Naive B cell (primary cell): ENCODE data around the gene KIF1B. TPM values are rescaled to one million over a fixed set of nuclear protein-coding genes. Genes with fewer than 3 reads are reported as not detected.

ENCODE experiments used
- ATAC-seq, 2 donors: fragments of 150-1000 bp; cut with Tn5 transposase; 2 replicates each; pipeline ENCODE4 v1.10.0; 2021; ENCODE audit warnings: low read depth in 2 of 2, mild to moderate bottlenecking in 2 of 2, moderate library complexity in 2 of 2
- DNase-seq: peaks from one replicate; pipeline ENCODE4 v3.0.0; 2022
- H3K27ac Mint-ChIP-seq, 6 donors: one replicate each; pipeline ENCODE4 v1.8.0; 2020 to 2022; ENCODE audit warnings: mild to moderate bottlenecking in 6 of 6, mixed read lengths in 6 of 6, moderate library complexity in 5 of 6, inconsistent platforms in 2 of 6
- H3K27me3 Mint-ChIP-seq, 3 donors: one replicate each; pipeline ENCODE4 v1.8.0; 2021 to 2022; ENCODE audit warnings: mixed read lengths in 3 of 3, mild to moderate bottlenecking in 1 of 3
- H3K36me3 Mint-ChIP-seq, 2 donors: one replicate each; pipeline ENCODE4 v1.8.0; 2020 to 2022; ENCODE audit warnings: mixed read lengths in 2 of 2, inconsistent platforms in 1 of 2, mild to moderate bottlenecking in 1 of 2
- H3K4me1 Mint-ChIP-seq, 3 donors: one replicate each; pipeline ENCODE4 v1.8.0; 2020 to 2022; ENCODE audit warnings: mixed read lengths in 3 of 3, inconsistent platforms in 1 of 3, mild to moderate bottlenecking in 1 of 3, moderate library complexity in 1 of 3
- H3K4me3 Mint-ChIP-seq, 8 donors: one replicate each; pipeline ENCODE4 v1.8.0; 2020 to 2022; ENCODE audit warnings: mild to moderate bottlenecking in 8 of 8, mixed read lengths in 8 of 8, moderate library complexity in 8 of 8, inconsistent platforms in 2 of 8
- H3K9me3 Mint-ChIP-seq, 7 donors: one replicate each; pipeline ENCODE4 v1.8.0; 2020 to 2022; ENCODE audit warnings: mixed read lengths in 7 of 7, mild to moderate bottlenecking in 5 of 7, inconsistent platforms in 2 of 7, moderate library complexity in 1 of 7
- polyA plus RNA-seq, 6 donors: library from polyadenylated mRNA; unstranded; fragments of 300-500 nt; fragmentation: Illumina TruSeq; gene quantifications; one replicate each; pipeline ENCODE4 v1.2.3, GENCODE V29; 2021; ENCODE audit warnings: low read depth in 6 of 6

KIF1B gene, protein sequence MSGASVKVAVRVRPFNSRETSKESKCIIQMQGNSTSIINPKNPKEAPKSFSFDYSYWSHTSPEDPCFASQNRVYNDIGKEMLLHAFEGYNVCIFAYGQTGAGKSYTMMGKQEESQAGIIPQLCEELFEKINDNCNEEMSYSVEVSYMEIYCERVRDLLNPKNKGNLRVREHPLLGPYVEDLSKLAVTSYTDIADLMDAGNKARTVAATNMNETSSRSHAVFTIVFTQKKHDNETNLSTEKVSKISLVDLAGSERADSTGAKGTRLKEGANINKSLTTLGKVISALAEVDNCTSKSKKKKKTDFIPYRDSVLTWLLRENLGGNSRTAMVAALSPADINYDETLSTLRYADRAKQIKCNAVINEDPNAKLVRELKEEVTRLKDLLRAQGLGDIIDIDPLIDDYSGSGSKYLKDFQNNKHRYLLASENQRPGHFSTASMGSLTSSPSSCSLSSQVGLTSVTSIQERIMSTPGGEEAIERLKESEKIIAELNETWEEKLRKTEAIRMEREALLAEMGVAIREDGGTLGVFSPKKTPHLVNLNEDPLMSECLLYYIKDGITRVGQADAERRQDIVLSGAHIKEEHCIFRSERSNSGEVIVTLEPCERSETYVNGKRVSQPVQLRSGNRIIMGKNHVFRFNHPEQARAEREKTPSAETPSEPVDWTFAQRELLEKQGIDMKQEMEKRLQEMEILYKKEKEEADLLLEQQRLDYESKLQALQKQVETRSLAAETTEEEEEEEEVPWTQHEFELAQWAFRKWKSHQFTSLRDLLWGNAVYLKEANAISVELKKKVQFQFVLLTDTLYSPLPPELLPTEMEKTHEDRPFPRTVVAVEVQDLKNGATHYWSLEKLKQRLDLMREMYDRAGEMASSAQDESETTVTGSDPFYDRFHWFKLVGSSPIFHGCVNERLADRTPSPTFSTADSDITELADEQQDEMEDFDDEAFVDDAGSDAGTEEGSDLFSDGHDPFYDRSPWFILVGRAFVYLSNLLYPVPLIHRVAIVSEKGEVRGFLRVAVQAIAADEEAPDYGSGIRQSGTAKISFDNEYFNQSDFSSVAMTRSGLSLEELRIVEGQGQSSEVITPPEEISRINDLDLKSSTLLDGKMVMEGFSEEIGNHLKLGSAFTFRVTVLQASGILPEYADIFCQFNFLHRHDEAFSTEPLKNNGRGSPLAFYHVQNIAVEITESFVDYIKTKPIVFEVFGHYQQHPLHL (N-terminal part only)
- 1 to 10 TPM in 4 of 6 donors, under 1 TPM in 2; 0.84 to 2.0 (median 1.4) TPM for polyA plus RNA-seq

- Mint-ChIP-seq H3K4me1 (peaks cover 17 to 29% (median 23%) of the 10 kb centered on the region in 3 donors), H3K36me3 (no peaks in the 10 kb centered on the region), H3K27ac (peak within 1 kb of the TSS; percentile 81 to 89 (median 85)), H3K4me3 (peak within 1 kb of the TSS; percentile 88 to 93 (median 92)), H3K9me3 (no peaks in the 10 kb centered on the region), H3K27me3 (peaks cover 0 to 15% (median 0%) of the 10 kb centered on the region in 3 donors)
- ATAC-seq (peak; percentile 98), DNase-seq (peak; percentile 98)
Observed at GRCh38 chr1:10209905-10210810, at the start of gene KIF1B. Gene KIF1B (plus strand): TSS chr1:10210570. CDS start chr1:10232329, 21,759 bp downstream.

GRCh38 chr1:10160907-10161490 lies 49.4 kb upstream of the KIF1B start:
- H3K27ac Mint-ChIP-seq: peak overlapping the region in 1 of 6 donors; percentile 6
- H3K36me3 Mint-ChIP-seq: peaks cover 19 to 21% of the 10 kb centered on the region in 2 donors
- H3K27me3 Mint-ChIP-seq: no peaks in the 10 kb centered on the region
- H3K4me3 Mint-ChIP-seq: no peak overlapping the region
- no peaks in the 10 kb centered on the region for H3K9me3 Mint-ChIP-seq
- DNase-seq (no peak), ATAC-seq (no peak)
- peaks cover 0 to 6% (median 0%) of the 10 kb centered on the region in 3 donors for H3K4me1 Mint-ChIP-seq

DNA sequence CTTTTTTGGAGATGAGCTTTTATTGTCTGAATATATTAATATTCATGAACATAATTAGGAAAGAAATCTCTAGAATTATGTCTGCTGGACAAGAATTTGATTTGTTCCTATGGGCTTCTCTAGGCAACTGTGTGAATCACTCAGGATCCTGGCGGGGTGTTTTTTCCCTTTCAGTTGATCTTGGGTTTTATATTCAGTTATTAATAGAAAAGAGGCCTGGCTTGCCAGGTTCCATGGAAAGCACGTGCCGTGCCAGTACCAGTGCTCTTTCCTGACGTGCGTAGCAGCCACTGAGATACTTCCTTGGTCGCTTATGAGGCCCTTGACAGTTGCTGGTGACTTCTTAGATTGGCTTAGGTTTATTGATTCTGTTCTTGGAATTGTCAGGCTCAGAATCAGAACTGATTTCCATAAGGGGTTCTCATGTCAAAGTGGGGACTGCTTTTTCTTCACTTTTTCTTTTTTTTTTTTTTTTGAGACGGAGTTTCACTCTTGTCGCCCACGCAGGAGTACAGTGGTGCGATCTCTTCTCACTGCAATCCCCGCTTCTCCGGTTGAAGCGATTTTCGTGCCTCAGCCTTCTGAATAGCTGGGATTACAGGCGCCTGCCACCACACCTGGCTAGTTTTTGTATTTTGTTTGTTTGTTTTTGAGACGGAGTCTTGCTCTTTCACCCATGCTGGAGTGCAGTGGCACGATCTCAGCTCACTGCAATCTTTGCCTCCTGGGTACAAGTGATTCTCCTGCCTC lies 48.7 kb upstream of the KIF1B start:
- H3K27me3 Mint-ChIP-seq: no peaks in the 10 kb centered on the region
- H3K9me3 Mint-ChIP-seq: no peaks in the 10 kb centered on the region
- DNase-seq: no peak
- no peak overlapping the region for H3K27ac Mint-ChIP-seq
- H3K36me3 Mint-ChIP-seq: peaks cover 19 to 22% of the 10 kb centered on the region in 2 donors
- ATAC-seq: no peak
- H3K4me3 Mint-ChIP-seq: no peak overlapping the region
- peaks cover 0 to 6% (median 0%) of the 10 kb centered on the region in 3 donors for H3K4me1 Mint-ChIP-seq

GRCh38 chr1:10168912-10169514 lies 41.4 kb upstream of the KIF1B start:
- Mint-ChIP-seq H3K4me1 (peaks cover 0 to 6% (median 0%) of the 10 kb centered on the region in 3 donors), H3K9me3 (no peaks in the 10 kb centered on the region), H3K27ac (peak overlapping the region in 1 of 6 donors; percentile 58), H3K4me3 (no peak overlapping the region), H3K36me3 (peaks cover 26% of the 10 kb centered on the region in 2 donors), H3K27me3 (no peaks in the 10 kb centered on the region)
- no peak for ATAC-seq
- DNase-seq: no peak

DNA sequence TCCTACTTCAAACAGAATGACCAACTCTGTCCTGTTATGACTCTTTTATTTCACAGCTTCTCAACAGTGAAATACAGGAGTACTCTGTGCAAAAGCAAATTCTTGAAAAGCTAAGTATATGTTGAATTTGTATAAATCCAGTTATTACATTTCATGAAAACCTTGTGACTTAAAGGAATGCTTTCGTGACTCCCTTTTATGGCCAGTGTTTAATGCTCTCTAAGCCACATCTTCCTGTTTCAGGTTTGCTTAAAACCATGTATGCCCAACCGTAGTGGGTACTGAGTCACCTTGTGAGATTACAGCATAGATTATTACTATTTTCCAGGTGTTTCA lies 40.2 kb upstream of the KIF1B start:
- ATAC-seq: no peak
- peaks cover 24 to 27% of the 10 kb centered on the region in 2 donors for H3K36me3 Mint-ChIP-seq
- H3K27ac Mint-ChIP-seq: no peak overlapping the region
- H3K9me3 Mint-ChIP-seq: peaks cover 0 to 7% (median 4%) of the 10 kb centered on the region in 7 donors
- H3K4me3 Mint-ChIP-seq: no peak overlapping the region
- H3K27me3 Mint-ChIP-seq: no peaks in the 10 kb centered on the region
- H3K4me1 Mint-ChIP-seq: peaks cover 0 to 6% (median 0%) of the 10 kb centered on the region in 3 donors
- DNase-seq: no peak

- DNase-seq (no peak), ATAC-seq (no peak)
- Mint-ChIP-seq H3K4me3 (no peak overlapping the region), H3K27me3 (no peaks in the 10 kb centered on the region), H3K9me3 (peaks cover 0 to 16% (median 8%) of the 10 kb centered on the region in 7 donors), H3K36me3 (peaks cover 24 to 29% of the 10 kb centered on the region in 2 donors), H3K27ac (no peak overlapping the region), H3K4me1 (no peaks in the 10 kb centered on the region)
Observed at GRCh38 chr1:10171105-10171767, 39.1 kb upstream of the KIF1B start.

DNA sequence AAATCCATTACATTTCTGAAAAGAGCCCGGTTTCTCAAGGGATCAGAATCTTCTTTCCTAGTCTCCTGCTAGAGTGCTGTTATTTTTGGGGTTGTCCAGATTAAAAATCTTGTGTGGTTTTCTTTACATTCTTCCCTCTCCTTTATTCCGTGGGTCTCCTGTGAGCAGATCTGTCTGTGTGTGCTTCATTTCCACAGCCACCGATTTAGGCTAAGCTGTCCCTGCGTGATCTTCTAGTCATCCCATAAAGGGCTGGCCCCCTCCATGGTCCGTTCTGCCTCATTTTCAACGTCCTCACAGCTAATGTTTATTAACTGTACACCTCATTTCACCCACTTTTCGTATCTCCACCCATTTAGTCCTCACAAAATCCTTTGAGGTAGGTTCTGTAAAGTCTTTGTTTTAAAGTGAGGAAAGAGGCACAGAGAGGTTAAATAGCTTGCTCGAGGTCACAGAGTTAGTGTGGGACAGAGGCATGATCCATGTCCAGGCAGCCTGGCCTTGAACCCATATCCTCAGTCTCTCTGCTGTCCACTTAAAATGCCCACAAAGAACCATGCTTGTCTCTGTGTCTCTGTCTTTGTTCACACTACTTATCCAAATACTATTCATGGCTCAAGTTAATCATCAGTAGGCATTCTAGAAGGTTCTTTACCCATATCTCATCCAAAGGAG lies 38.2 kb upstream of the KIF1B start:
- no peak overlapping the region for H3K4me3 Mint-ChIP-seq
- H3K36me3 Mint-ChIP-seq: peaks cover 28 to 32% of the 10 kb centered on the region in 2 donors
- ATAC-seq: no peak
- peaks cover 0 to 16% (median 8%) of the 10 kb centered on the region in 7 donors for H3K9me3 Mint-ChIP-seq
- no peak for DNase-seq
- no peaks in the 10 kb centered on the region for H3K4me1 Mint-ChIP-seq
- peak overlapping the region in 2 of 6 donors; percentile 3 for H3K27ac Mint-ChIP-seq
- H3K27me3 Mint-ChIP-seq: no peaks in the 10 kb centered on the region

- Mint-ChIP-seq H3K4me1 (no peaks in the 10 kb centered on the region), H3K36me3 (peaks cover 28 to 32% of the 10 kb centered on the region in 2 donors), H3K4me3 (no peak overlapping the region), H3K27ac (no peak overlapping the region), H3K27me3 (no peaks in the 10 kb centered on the region), H3K9me3 (peaks cover 0 to 16% (median 8%) of the 10 kb centered on the region in 7 donors)
- ATAC-seq: no peak
- no peak for DNase-seq
Observed at GRCh38 chr1:10173582-10173981, 36.8 kb upstream of the KIF1B start.

- Mint-ChIP-seq H3K9me3 (peaks cover 0 to 16% (median 8%) of the 10 kb centered on the region in 7 donors), H3K4me1 (no peaks in the 10 kb centered on the region), H3K4me3 (no peak overlapping the region), H3K36me3 (peaks cover 29 to 33% of the 10 kb centered on the region in 2 donors), H3K27me3 (no peaks in the 10 kb centered on the region), H3K27ac (no peak overlapping the region)
- DNase-seq (no peak), ATAC-seq (no peak)
Observed at GRCh38 chr1:10177876-10178275, 32.5 kb upstream of the KIF1B start.

DNA sequence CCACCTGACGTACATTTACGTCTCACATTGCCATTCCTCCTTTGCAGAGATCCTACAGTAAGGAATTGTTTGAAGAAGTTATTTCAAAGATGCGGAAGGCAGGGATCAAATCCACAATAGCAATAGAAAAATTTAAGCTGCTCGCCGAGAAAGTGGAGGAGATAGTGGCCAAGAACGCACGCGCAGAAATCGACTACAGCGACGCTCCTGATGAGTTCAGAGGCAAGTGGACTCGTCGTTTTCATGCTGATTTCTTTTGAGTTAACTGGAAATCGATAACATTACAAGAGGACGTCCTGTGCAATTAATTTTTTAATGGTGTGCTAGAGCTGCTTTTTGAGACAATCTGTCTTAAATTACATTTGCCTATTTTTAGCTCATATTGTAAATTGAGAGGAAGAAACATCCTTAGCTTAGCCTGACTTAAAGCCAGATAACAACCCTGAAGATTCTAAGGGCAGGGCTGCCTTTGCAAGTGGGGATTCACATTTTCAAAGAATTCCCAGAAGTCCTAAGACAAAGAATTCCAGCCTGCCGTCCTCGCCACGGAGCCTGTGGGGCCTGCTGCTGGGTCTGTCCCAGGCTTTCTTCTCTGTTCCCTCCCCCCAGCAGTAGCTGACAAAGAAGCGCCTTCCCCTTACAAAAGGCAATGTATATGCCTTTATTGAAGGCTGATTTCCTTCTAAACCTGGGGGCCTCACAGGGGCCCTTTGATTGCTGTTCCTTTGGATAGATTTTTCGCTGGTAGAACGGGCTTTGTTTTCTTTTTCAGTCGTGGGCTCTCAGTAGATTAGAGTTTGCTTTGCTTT lies 31.6 kb upstream of the KIF1B start:
- peaks cover 29 to 33% of the 10 kb centered on the region in 2 donors for H3K36me3 Mint-ChIP-seq
- peak overlapping the region in 1 of 6 donors; percentile 21 for H3K27ac Mint-ChIP-seq
- no peaks in the 10 kb centered on the region for H3K4me1 Mint-ChIP-seq
- DNase-seq (no peak), ATAC-seq (no peak)
- peaks cover 0 to 16% (median 8%) of the 10 kb centered on the region in 7 donors for H3K9me3 Mint-ChIP-seq
- no peak overlapping the region for H3K4me3 Mint-ChIP-seq
- H3K27me3 Mint-ChIP-seq: no peaks in the 10 kb centered on the region
